ENCODE data around the gene HEATR5A. TPM values are rescaled to one million over a fixed set of nuclear protein-coding genes. Genes with fewer than 3 reads are reported as not detected.

Gene HEATR5A
- total RNA-seq, 2 donors from 2014 or later = 10.0 to 16.3 TPM

DNA sequence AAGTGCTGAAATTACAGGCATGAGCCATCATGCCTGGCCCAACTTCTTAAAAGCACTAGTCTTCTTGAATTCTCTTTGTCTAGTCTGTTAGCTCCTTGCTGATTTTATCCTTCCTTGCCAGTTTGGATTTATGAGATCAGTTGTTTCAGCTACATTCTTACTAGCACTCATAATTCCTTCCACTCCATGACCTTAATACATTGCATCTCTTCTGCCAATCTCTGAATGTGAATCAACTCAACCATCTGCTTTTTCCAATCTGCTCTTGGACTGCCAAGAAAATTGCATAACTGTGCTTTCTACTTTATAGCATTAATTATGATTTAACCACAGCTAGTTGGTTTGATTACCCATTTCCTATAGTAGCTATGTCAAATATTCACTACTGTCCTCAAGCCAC, 14.9 kb upstream of the HEATR5A start:
- TF ChIP-seq POLR2AphosphoS5 (IDR thresholded peaks at IDR 0.05) (no peak), POLR2A (IDR thresholded peaks at IDR 0.05) (no peak)
- TF ChIP-seq, protein P1, sequence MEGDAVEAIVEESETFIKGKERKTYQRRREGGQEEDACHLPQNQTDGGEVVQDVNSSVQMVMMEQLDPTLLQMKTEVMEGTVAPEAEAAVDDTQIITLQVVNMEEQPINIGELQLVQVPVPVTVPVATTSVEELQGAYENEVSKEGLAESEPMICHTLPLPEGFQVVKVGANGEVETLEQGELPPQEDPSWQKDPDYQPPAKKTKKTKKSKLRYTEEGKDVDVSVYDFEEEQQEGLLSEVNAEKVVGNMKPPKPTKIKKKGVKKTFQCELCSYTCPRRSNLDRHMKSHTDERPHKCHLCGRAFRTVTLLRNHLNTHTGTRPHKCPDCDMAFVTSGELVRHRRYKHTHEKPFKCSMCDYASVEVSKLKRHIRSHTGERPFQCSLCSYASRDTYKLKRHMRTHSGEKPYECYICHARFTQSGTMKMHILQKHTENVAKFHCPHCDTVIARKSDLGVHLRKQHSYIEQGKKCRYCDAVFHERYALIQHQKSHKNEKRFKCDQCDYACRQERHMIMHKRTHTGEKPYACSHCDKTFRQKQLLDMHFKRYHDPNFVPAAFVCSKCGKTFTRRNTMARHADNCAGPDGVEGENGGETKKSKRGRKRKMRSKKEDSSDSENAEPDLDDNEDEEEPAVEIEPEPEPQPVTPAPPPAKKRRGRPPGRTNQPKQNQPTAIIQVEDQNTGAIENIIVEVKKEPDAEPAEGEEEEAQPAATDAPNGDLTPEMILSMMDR (IDR thresholded peaks at IDR 0.05) = no peak
- Histone ChIP-seq H3K4me1 (replicated peaks) (no peaks in the 10 kb centered on the region), H3K27ac (no peak overlapping the region), H3K4me3 (no peak overlapping the region), H3K36me3 (no peaks in the 10 kb centered on the region), H3K27me3 (replicated peaks; ENCODE audit: insufficient read depth) (no peaks in the 10 kb centered on the region), H3K9me3 (no peaks in the 10 kb centered on the region)
- intact Hi-C loops (cut with DNase I) = no loop called here
- DNase-seq (ENCODE audit: low spot score) = no peak

DNA sequence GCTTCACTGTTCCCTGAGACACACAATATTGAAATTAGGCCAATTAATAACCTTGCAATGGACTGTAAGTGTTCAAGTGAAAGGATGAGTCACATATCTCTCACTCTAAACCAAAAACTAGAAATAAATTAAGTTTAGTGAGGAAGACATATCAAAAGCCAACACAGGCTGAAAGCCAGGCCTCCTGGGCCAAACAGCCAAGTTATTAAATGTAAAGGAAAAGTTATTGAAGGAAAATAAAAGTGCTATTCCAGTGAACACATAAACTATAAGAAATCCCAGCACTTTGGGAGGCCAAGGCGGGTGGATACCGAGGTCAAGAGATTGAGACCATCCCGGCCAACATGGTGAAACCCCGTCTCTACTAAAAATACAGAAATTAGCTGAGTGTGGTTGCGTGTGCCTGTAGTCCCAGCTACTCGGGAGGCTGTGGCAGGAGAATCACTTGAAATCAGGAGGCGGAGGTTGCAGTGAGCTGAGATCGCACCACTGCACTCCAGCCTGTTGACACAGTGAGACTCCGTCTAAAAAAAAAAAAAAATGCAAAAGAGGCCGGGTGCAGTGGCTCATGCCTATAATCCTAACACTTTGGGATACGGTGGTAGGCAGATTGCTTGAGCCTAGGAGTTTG, 10.4 kb upstream of the HEATR5A start:
- Histone ChIP-seq H3K4me3 (no peak overlapping the region), H3K36me3 (no peaks in the 10 kb centered on the region), H3K4me1 (replicated peaks) (no peaks in the 10 kb centered on the region), H3K9me3 (no peaks in the 10 kb centered on the region), H3K27ac (no peak overlapping the region), H3K27me3 (replicated peaks; ENCODE audit: insufficient read depth) (no peaks in the 10 kb centered on the region)
- no peak for DNase-seq (ENCODE audit: low spot score)
- TF ChIP-seq, protein P1 (IDR thresholded peaks at IDR 0.05) = no peak
- no peak for TF ChIP-seq POLR2A (IDR thresholded peaks at IDR 0.05)
- TF ChIP-seq POLR2AphosphoS5 (IDR thresholded peaks at IDR 0.05) = no peak
- WGBS = 98% methylated on average over 11 of the region's 11 CpGs
- intact Hi-C loops (cut with DNase I) = no loop called here

DNA sequence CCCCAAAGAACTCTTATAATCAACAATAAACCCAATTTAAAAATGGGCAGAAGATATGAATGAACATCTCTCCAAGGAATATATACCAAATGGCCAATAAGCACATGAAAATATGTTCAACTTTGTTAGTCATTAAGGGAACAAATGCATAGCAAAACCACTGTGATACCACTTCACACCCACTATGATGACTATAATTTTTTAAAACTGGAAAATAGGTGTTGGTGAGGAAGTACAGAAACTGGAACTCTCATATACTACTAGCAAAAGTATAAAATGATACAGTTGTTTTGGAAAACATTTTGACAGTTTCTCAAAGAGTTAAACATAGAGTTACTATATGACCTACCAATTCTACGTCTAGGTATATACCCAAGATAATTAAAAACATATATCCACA, 9.4 kb upstream of the HEATR5A start:
- TF ChIP-seq, protein P1 (IDR thresholded peaks at IDR 0.05) = no peak
- TF ChIP-seq POLR2A (IDR thresholded peaks at IDR 0.05) (no peak), POLR2AphosphoS5 (IDR thresholded peaks at IDR 0.05) (no peak)
- no peaks in the 10 kb centered on the region for H3K27me3 ChIP-seq (replicated peaks; ENCODE audit: insufficient read depth)
- H3K4me1 ChIP-seq (replicated peaks) = no peaks in the 10 kb centered on the region
- H3K4me3 ChIP-seq = no peak overlapping the region
- no peak for DNase-seq (ENCODE audit: low spot score)
- intact Hi-C loops (cut with DNase I) = no loop called here
- H3K27ac ChIP-seq = no peak overlapping the region
- 93% methylated on average over 1 of the region's 1 CpG for WGBS
- H3K9me3 ChIP-seq = no peaks in the 10 kb centered on the region
- H3K36me3 ChIP-seq = no peaks in the 10 kb centered on the region

DNA sequence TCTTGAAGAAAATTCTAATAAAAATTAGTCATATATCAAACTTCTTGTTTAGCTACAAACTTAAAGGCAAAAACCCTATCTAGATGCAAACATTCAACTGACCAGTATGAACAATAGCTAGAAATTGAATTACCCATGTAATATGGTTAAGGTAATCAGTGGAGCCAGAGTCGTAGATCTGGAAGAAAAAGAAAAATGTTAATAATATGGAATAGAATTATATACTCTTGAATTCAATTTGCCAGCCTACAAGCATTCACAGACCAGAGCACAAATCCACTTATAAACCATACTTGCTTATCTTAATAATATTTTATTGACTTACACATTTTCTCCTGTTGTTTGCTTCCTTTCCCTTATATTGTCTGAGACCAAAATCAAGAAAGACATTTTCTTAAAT, 7.7 kb upstream of the HEATR5A start:
- Histone ChIP-seq H3K27ac (no peak overlapping the region), H3K4me1 (replicated peaks) (no peaks in the 10 kb centered on the region), H3K9me3 (no peaks in the 10 kb centered on the region), H3K4me3 (no peak overlapping the region), H3K36me3 (no peaks in the 10 kb centered on the region), H3K27me3 (replicated peaks; ENCODE audit: insufficient read depth) (no peaks in the 10 kb centered on the region)
- no peak for DNase-seq (ENCODE audit: low spot score)
- TF ChIP-seq POLR2AphosphoS5 (IDR thresholded peaks at IDR 0.05) = no peak
- TF ChIP-seq, protein P1 (IDR thresholded peaks at IDR 0.05) = no peak
- intact Hi-C loops (cut with DNase I) = no loop called here
- 95% methylated on average over 1 of the region's 1 CpG for WGBS

DNA sequence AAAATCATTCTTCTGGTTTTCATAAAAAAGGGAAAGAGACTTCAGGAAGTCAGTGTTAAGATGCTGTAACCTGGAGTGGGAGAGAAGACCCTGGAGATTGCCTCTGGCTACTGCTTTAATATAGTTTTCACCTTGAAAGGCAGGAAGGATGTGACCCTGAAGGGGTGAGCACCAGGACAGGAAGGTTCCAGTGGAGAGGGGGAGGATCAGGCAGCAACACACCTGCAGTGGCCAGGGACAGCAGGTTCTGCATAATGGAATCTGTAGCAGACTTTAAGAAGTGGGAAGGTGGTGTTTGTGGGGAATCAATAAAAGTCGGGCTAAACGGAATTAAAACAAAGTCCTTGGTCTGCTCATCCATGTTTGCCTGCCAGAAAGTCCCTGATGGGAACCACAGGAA, 6.3 kb upstream of the HEATR5A start:
- WGBS = 61% methylated on average over 2 of the region's 2 CpGs
- H3K27me3 ChIP-seq (replicated peaks; ENCODE audit: insufficient read depth) = no peaks in the 10 kb centered on the region
- intact Hi-C loops (cut with DNase I) = no loop called here

More for the DNA sequence above, 6.3 kb upstream of the HEATR5A start:
- H3K9me3 ChIP-seq = no peaks in the 10 kb centered on the region
- no peak for DNase-seq (ENCODE audit: low spot score)
- no peaks in the 10 kb centered on the region for H3K4me1 ChIP-seq (replicated peaks)
- no peak overlapping the region for H3K4me3 ChIP-seq
- H3K27ac ChIP-seq = no peak overlapping the region
- no peaks in the 10 kb centered on the region for H3K36me3 ChIP-seq
- TF ChIP-seq POLR2A (IDR thresholded peaks at IDR 0.05) (no peak), POLR2AphosphoS5 (IDR thresholded peaks at IDR 0.05) (no peak)
- TF ChIP-seq, protein P1 (IDR thresholded peaks at IDR 0.05) = no peak

Data from prostate gland (tissue), 2 donors.